Fibroblast of lung (primary cell): ENCODE measurements around the gene EIF2S3B. TPM values are rescaled to one million over a fixed set of nuclear protein-coding genes. Genes with fewer than 3 reads are reported as not detected.

Source experiments
- DNase-seq, 2 donors: peaks; one replicate each; pipeline versions ENCODE4 v3.0.0 to v3.0.0-alpha.2; 2010; ENCODE audit warnings: low read depth in 2 of 2
- H2AFZ ChIP-seq: 2 replicates; pipeline ENCODE4 v1.5.1; 2012; ENCODE audit warnings: low read length, control low read depth, inconsistent platforms
- H3K27ac ChIP-seq: 2 replicates; pipeline ENCODE4 v1.5.1; 2011; ENCODE audit warnings: low read length, control low read depth; ENCODE audit not compliant: insufficient read depth
- H3K27me3 ChIP-seq: 2 replicates; pipeline ENCODE4 v1.5.1; 2011; ENCODE audit warnings: mild to moderate bottlenecking, low read length; ENCODE audit not compliant: control insufficient read depth, insufficient read depth
- H3K36me3 ChIP-seq: 2 replicates; pipeline ENCODE4 v1.5.1; 2011; ENCODE audit warnings: low read length; ENCODE audit not compliant: control insufficient read depth, insufficient read depth
- H3K4me1 ChIP-seq: 2 replicates; pipeline ENCODE4 v1.5.1; 2011; ENCODE audit warnings: low read length; ENCODE audit not compliant: control insufficient read depth, insufficient read depth; ENCODE audit errors: extremely low read depth
- H3K4me2 ChIP-seq: 2 replicates; pipeline ENCODE4 v1.5.1; 2011; ENCODE audit warnings: low read length, control low read depth; ENCODE audit not compliant: insufficient read depth; ENCODE audit errors: extremely low read depth
- H3K4me3 ChIP-seq, 4 experiments: fragments of 200-600 bp in 1 of 4; sonication (generic) in 1 of 4; replicated peaks in 1 of 4; 2 replicates each; pipeline ENCODE4 v1.5.1; 2011 to 2016; ENCODE audit warnings: low read length in 4 of 4, low read depth in 3 of 4, mild to moderate bottlenecking in 3 of 4, control low read depth in 2 of 4, inconsistent platforms in 1 of 4, mixed read lengths in 1 of 4; ENCODE audit not compliant: insufficient read depth in 1 of 4; ENCODE audit errors: control extremely low read depth in 1 of 4
- H3K79me2 ChIP-seq: 2 replicates; pipeline ENCODE4 v1.5.1; 2012; ENCODE audit warnings: mild to moderate bottlenecking, low read length, inconsistent platforms; ENCODE audit not compliant: control insufficient read depth, insufficient read depth
- H3K9ac ChIP-seq: 2 replicates; pipeline ENCODE4 v1.5.1; 2011; ENCODE audit warnings: mild to moderate bottlenecking, low read length, control low read depth; ENCODE audit not compliant: insufficient read depth
- H3K9me3 ChIP-seq: 2 replicates; pipeline ENCODE4 v1.5.1; 2012; ENCODE audit warnings: low read depth, low read length; ENCODE audit not compliant: control insufficient read depth, insufficient read depth
- H4K20me1 ChIP-seq: 2 replicates; pipeline ENCODE4 v1.5.1; 2011; ENCODE audit warnings: low read length; ENCODE audit not compliant: control insufficient read depth, insufficient read depth; ENCODE audit errors: extremely low read depth
- EZH2 ChIP-seq: IDR thresholded peaks from 2 replicates; pipeline ENCODE4 v1.5.1; 2012; ENCODE audit warnings: low read length, control low read depth, mild to moderate bottlenecking; ENCODE audit errors: missing control alignments
- polyA minus RNA-seq: library from RNA; depleted of rRNA, polyadenylated mRNA; stranded (reverse); fragments of >200 nt; gene quantifications from 2 replicates; pipeline ENCODE4 v1.2.3, GENCODE V29; 2011; ENCODE audit warnings: low replicate concordance
- polyA plus RNA-seq, 2 donors: library from polyadenylated mRNA; depleted of rRNA in 1 of 2; stranded (reverse) in 1 of 2; unstranded in 1 of 2; fragments of >200 nt; gene quantifications; 2 replicates each; pipeline ENCODE4 v1.2.1, GENCODE V29; 2011 to 2012; ENCODE audit warnings: missing spikeins in 1 of 2
- total RNA-seq: library from RNA; depleted of rRNA; stranded (reverse); fragments of >200 nt; gene quantifications from 2 replicates; pipeline ENCODE4 v1.2.1, GENCODE V29; 2014
- TF ChIP-seq, protein P1 (sequence below), 2 donors: IDR thresholded peaks in 1 of 2; conservative IDR thresholded peaks in 1 of 2; 1 replicate in 1 of 2; 2 replicates in 1 of 2; pipeline ENCODE4 v1.5.1; 2011 to 2012; ENCODE audit warnings: low read length in 2 of 2, control low read depth in 1 of 2, inconsistent platforms in 1 of 2, low read depth in 1 of 2, mild to moderate bottlenecking in 1 of 2

The EIF2S3B gene
- total RNA-seq, result 1.7 and 1.8 TPM in 2 replicates
- 0.42 and 0.66 TPM in 2 replicates for polyA plus RNA-seq
- polyA plus RNA-seq (2012), result 0.41 and 0.55 TPM in 2 replicates
- polyA minus RNA-seq, result not detected in 2 replicates

DNA sequence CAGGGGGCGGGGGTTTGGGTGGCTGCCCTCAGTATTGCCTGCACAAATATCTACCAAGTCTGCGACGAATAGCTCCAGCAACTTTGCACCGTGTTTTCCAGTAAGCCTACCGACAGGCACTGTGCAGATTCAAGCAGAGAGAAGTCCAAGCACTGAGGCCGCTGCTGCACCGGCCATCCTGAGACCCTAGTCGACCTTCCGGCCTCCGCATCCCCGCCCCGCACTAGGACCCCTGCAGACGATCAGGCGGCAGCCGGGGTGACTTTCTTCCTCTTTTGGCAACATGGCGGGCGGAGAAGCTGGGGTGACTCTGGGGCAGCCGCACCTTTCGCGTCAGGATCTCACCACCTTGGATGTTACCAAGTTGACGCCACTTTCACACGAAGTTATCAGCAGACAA is at the start of gene EIF2S3B:
Gene EIF2S3B (plus strand): TSS at position 271 of the 400 bp plus-strand sequence. CDS start 13 bp downstream, at position 284.
- Histone ChIP-seq H3K4me2 (no peak within 1 kb of the TSS), H3K79me2 (no peaks in the 10 kb centered on the region), H3K4me3 (no peak within 1 kb of the TSS), H3K36me3 (no peaks in the 10 kb centered on the region), H3K9ac (no peak within 1 kb of the TSS), H3K27me3 (no peaks in the 10 kb centered on the region), H4K20me1 (no peaks in the 10 kb centered on the region), H3K27ac (no peak within 1 kb of the TSS), H2AFZ (no peak within 1 kb of the TSS), H3K9me3 (no peaks in the 10 kb centered on the region), H3K4me1 (no peaks in the 10 kb centered on the region)
- no peak for TF ChIP-seq EZH2
- TF ChIP-seq, protein P1, sequence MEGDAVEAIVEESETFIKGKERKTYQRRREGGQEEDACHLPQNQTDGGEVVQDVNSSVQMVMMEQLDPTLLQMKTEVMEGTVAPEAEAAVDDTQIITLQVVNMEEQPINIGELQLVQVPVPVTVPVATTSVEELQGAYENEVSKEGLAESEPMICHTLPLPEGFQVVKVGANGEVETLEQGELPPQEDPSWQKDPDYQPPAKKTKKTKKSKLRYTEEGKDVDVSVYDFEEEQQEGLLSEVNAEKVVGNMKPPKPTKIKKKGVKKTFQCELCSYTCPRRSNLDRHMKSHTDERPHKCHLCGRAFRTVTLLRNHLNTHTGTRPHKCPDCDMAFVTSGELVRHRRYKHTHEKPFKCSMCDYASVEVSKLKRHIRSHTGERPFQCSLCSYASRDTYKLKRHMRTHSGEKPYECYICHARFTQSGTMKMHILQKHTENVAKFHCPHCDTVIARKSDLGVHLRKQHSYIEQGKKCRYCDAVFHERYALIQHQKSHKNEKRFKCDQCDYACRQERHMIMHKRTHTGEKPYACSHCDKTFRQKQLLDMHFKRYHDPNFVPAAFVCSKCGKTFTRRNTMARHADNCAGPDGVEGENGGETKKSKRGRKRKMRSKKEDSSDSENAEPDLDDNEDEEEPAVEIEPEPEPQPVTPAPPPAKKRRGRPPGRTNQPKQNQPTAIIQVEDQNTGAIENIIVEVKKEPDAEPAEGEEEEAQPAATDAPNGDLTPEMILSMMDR (conservative IDR thresholded peaks at IDR 0.05 in 1 of 2, IDR thresholded peaks at IDR 0.05 in 1 of 2; ENCODE audit: low read depth in 1 of 2, low read length in 2 of 2), result no peak
- no peak for DNase-seq

DNA sequence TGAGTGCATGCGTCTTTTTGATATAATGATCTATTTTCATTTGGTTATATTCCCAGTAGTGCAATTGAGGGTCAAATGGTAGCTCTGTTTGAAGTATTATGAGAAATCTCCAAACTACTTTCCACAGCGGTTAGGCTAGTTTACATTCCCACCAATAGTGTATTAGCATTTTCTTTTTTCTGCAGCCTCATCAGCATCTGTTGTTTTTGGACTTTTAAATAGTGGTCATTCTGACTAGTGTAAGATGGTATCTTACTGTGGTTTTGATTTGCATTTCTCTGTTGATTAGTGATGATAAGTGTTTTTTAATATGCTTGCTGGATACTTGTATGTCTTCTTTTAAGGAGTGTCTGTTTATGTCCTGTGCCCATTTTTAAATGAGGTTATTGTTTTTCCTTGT is 48.8 kb upstream of the EIF2S3B start:
- Histone ChIP-seq H3K4me2 (no peak overlapping the region), H2AFZ (no peak overlapping the region), H3K9ac (no peak overlapping the region), H3K79me2 (no peaks in the 10 kb centered on the region), H3K36me3 (no peaks in the 10 kb centered on the region), H4K20me1 (no peaks in the 10 kb centered on the region), H3K27me3 (no peaks in the 10 kb centered on the region), H3K27ac (no peak overlapping the region), H3K4me3 (no peak overlapping the region), H3K4me1 (no peaks in the 10 kb centered on the region), H3K9me3 (no peaks in the 10 kb centered on the region)
- DNase-seq, result peak in 1 of 2 donors; percentile 3
- TF ChIP-seq, protein P1 (conservative IDR thresholded peaks at IDR 0.05 in 1 of 2, IDR thresholded peaks at IDR 0.05 in 1 of 2; ENCODE audit: low read depth in 1 of 2, low read length in 2 of 2), result no peak
- TF ChIP-seq EZH2, result no peak

DNA sequence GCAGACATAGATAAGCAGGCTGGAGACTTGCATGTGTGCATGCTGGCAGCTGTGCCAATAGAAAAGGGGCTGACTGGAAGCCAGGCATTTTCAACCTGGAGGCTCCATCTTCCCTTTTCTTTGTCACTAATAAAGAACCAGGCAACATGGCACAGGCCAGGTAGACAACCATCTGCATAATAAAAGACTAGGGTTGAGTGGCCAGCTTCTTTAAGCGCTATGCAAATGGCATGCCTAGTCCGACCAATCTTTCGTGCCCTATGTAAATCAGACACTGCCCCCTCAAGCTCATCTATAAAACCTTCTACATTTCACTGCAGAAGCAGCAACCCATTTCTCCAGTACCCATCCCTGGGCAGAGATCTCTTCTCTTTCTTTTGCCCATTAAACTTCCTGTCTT is 47.9 kb upstream of the EIF2S3B start:
- no peaks in the 10 kb centered on the region for H3K27me3 ChIP-seq
- H3K27ac ChIP-seq, result no peak overlapping the region
- H3K4me3 ChIP-seq, result no peak overlapping the region
- H3K79me2 ChIP-seq, result no peaks in the 10 kb centered on the region
- no peak overlapping the region for H2AFZ ChIP-seq
- H3K4me1 ChIP-seq, result no peaks in the 10 kb centered on the region
- no peaks in the 10 kb centered on the region for H3K36me3 ChIP-seq
- H3K9ac ChIP-seq, result no peak overlapping the region
- H3K4me2 ChIP-seq, result no peak overlapping the region
- no peaks in the 10 kb centered on the region for H4K20me1 ChIP-seq
- no peak for TF ChIP-seq EZH2
- TF ChIP-seq, protein P1 (conservative IDR thresholded peaks at IDR 0.05 in 1 of 2, IDR thresholded peaks at IDR 0.05 in 1 of 2; ENCODE audit: low read depth in 1 of 2, low read length in 2 of 2), result no peak
- no peaks in the 10 kb centered on the region for H3K9me3 ChIP-seq
- DNase-seq, result no peak
